ENCODE measurements around the gene CHRNB4. TPM values are rescaled to one million over a fixed set of nuclear protein-coding genes. Genes with fewer than 3 reads are reported as not detected.

Gene CHRNB4
- polyA plus RNA-seq, 2 of the 4 experiments (the other 2 are of a cell fraction) = 0.53 to 3.2 TPM

- DNase-seq (ENCODE audit: low read depth in 1 of 2, low spot score in 1 of 2) (no peak), ATAC-seq (no peak), FAIRE-seq (no peak)
- no peak for TF ChIP-seq EP300 (IDR thresholded peaks at IDR 0.05)
- TF ChIP-seq KDM5A (IDR thresholded peaks at IDR 0.05) = no peak
- TF ChIP-seq TFCP2L1 (CRISPR knock-in tag; IDR thresholded peaks at IDR 0.05) = no peak
- no peak for TF ChIP-seq POLR2AphosphoS2 (conservative IDR thresholded peaks at IDR 0.05; ENCODE audit: low read length)
- no peak for TF ChIP-seq POLR2A (IDR thresholded peaks at IDR 0.05; ENCODE audit: low read length)
- no peak for TF ChIP-seq HDAC2 (IDR thresholded peaks at IDR 0.05)
- no peak for TF ChIP-seq RCOR1 (IDR thresholded peaks at IDR 0.05; ENCODE audit: low read depth, low read length)
- no peak for TF ChIP-seq HOXB13 (CRISPR knock-in tag; IDR thresholded peaks at IDR 0.05; ENCODE audit: low read depth)
- TF ChIP-seq MYC (IDR thresholded peaks at IDR 0.05; ENCODE audit: borderline replicate concordance, low read length) = no peak
- no peak for TF ChIP-seq NFE2L2 (conservative IDR thresholded peaks at IDR 0.05; ENCODE audit: low read length)
- no peak for TF ChIP-seq USF2 (IDR thresholded peaks at IDR 0.05)
- no peak for TF ChIP-seq E2F6 (IDR thresholded peaks at IDR 0.05; ENCODE audit: borderline replicate concordance, low read depth)
- TF ChIP-seq RNF2 (IDR thresholded peaks at IDR 0.05; ENCODE audit: borderline replicate concordance, low read depth) = no peak
- Histone ChIP-seq H3K4me3 (no peak overlapping the region), H3K4me2 (no peak overlapping the region), H3K9me3 (no peaks in the 10 kb centered on the region), H3K27ac (no peak overlapping the region), H3K4me1 (peaks cover 6% of the 10 kb centered on the region; the same call in 1 of the 3 replicates)
- 49% methylated on average over 4 of the region's 4 CpGs for WGBS (ENCODE audit: missing lambda C conversion rate)
- CTCF ChIA-PET = interaction anchor here (1.0 to 5.5 kb wide), 6 partner anchors 9 to 54 kb away, joined by 3 to 35 read pairs (median 4); no protein-coding TSS in a partner anchor
- POLR2A ChIA-PET = no interaction called here
Measured at GRCh38 chr15:78673476-78673875, 32.5 kb upstream of the CHRNB4 start.

GRCh38 chr15:78672285-78673014 is 31.4 kb upstream of the CHRNB4 start:
- Histone ChIP-seq H3K9me3 (no peaks in the 10 kb centered on the region), H3K4me1 (peaks cover 6% of the 10 kb centered on the region; the same call in 1 of the 3 replicates), H3K4me2 (no peak overlapping the region), H3K4me3 (no peak overlapping the region), H3K27ac (peak overlapping the region; percentile 19 to 61; a peak in 4 of 6 replicates)
- no peak for FAIRE-seq
- ChIA-PET CTCF (interaction anchor here (0.8 to 5.5 kb wide), 10 partner anchors 9 to 54 kb away, joined by 4 to 35 read pairs (median 5); no protein-coding TSS in a partner anchor), POLR2A (no interaction called here)
- ATAC-seq = no peak; a peak in 1 of 6 replicates
- TF ChIP-seq HOXB13 (CRISPR knock-in tag; IDR thresholded peaks at IDR 0.05; ENCODE audit: low read depth) (no peak), KDM5A (IDR thresholded peaks at IDR 0.05) (no peak), RAD21 (conservative IDR thresholded peaks at IDR 0.05 in 1 of 2, IDR thresholded peaks at IDR 0.05 in 1 of 2) (no peak), HES2 (IDR thresholded peaks at IDR 0.05) (no peak), NR3C1 (IDR thresholded peaks at IDR 0.05) (no peak), NFE2L2 (conservative IDR thresholded peaks at IDR 0.05; ENCODE audit: low read length) (0 out of 2 replicates have a peak, but pooled peaks have one; percentile 37), HOXA7 (CRISPR knock-in tag; IDR thresholded peaks at IDR 0.05) (no peak), MAFK (IDR thresholded peaks at IDR 0.05; ENCODE audit: partially characterized antibody) (peak; percentile 63), MAX (IDR thresholded peaks at IDR 0.05) (no peak), FOSB (CRISPR knock-in tag; IDR thresholded peaks at IDR 0.05) (no peak)
- 92% methylated on average over 9 of the region's 9 CpGs for WGBS (ENCODE audit: missing lambda C conversion rate)
- peak in 1 of 2 experiments; percentile 13 for DNase-seq (ENCODE audit: low read depth in 1 of 2, low spot score in 1 of 2)

GRCh38 chr15:78671626-78672211 is 30.7 kb upstream of the CHRNB4 start:
- Histone ChIP-seq H3K9me3 (no peaks in the 10 kb centered on the region), H3K4me3 (no peak overlapping the region), H3K4me2 (no peak overlapping the region), H3K27ac (peak overlapping the region in 1 of 2 experiments; percentile 61; a peak in 3 of 6 replicates), H3K4me1 (peaks cover 6% of the 10 kb centered on the region; the same call in 1 of the 3 replicates)
- ChIA-PET POLR2A (no interaction called here), CTCF (interaction anchor here (0.8 to 5.5 kb wide), 12 partner anchors 10 to 250 kb away, joined by 3 to 35 read pairs (median 5); no protein-coding TSS in a partner anchor)
- 91% methylated on average over 6 of the region's 6 CpGs for WGBS (ENCODE audit: missing lambda C conversion rate)
- ATAC-seq (no peak), DNase-seq (ENCODE audit: low read depth in 1 of 2, low spot score in 1 of 2) (no peak), FAIRE-seq (no peak)
- TF ChIP-seq CEBPB (IDR thresholded peaks at IDR 0.05) (no peak), ZNF302 (CRISPR knock-in tag; IDR thresholded peaks at IDR 0.05) (no peak), SREBF2 (IDR thresholded peaks at IDR 0.05) (no peak), FOXS1 (CRISPR knock-in tag; IDR thresholded peaks at IDR 0.05) (no peak), EHF (CRISPR knock-in tag; IDR thresholded peaks at IDR 0.05) (no peak), CHD2 (IDR thresholded peaks at IDR 0.05; ENCODE audit: low read length, partially characterized antibody) (no peak), RARB (CRISPR knock-in tag; IDR thresholded peaks at IDR 0.05) (no peak), RAD21 (conservative IDR thresholded peaks at IDR 0.05 in 1 of 2, IDR thresholded peaks at IDR 0.05 in 1 of 2) (no peak), MYC (IDR thresholded peaks at IDR 0.05; ENCODE audit: borderline replicate concordance, low read length) (no peak), ESRRA (IDR thresholded peaks at IDR 0.05; ENCODE audit: borderline replicate concordance, low read length) (no peak), ELK1 (IDR thresholded peaks at IDR 0.05; ENCODE audit: low read depth, low read length) (no peak), FOSL2 (IDR thresholded peaks at IDR 0.05) (no peak), FOSL2 (CRISPR knock-in tag; IDR thresholded peaks at IDR 0.05) (no peak), CBX2 (IDR thresholded peaks at IDR 0.05; ENCODE audit: borderline replicate concordance, low read depth) (no peak), JUN (IDR thresholded peaks at IDR 0.05) (no peak)
